Ascending aorta (tissue), 2 donors: ENCODE results near the gene OBP2A. TPM values are rescaled to one million over a fixed set of nuclear protein-coding genes. Genes with fewer than 3 reads are reported as not detected.

Source experiments
- DNase-seq, 2 donors: peaks; one replicate each; pipeline ENCODE4 v3.0.0-alpha.2; 2019; ENCODE audit warnings: low spot score in 2 of 2
- H3K27ac ChIP-seq, 2 donors: fragments of 200-600 bp; sonication (generic); one replicate each; pipeline ENCODE4 v1.5.1; 2016 to 2017; ENCODE audit warnings: mild to moderate bottlenecking in 1 of 2
- H3K27me3 ChIP-seq: fragments of 200-600 bp; sonication (generic); one replicate; pipeline ENCODE4 v1.5.1; 2017
- H3K36me3 ChIP-seq, 2 donors: fragments of 200-600 bp; sonication (generic); one replicate each; pipeline ENCODE4 v1.5.1; 2016
- H3K4me1 ChIP-seq, 2 donors: fragments of 200-600 bp; sonication (generic); one replicate each; pipeline ENCODE4 v1.5.1; 2016 to 2017; ENCODE audit warnings: mild to moderate bottlenecking in 1 of 2
- H3K4me3 ChIP-seq, 2 donors: fragments of 200-600 bp; sonication (generic); one replicate each; pipeline ENCODE4 v1.5.1; 2016 to 2017; ENCODE audit warnings: mild to moderate bottlenecking in 1 of 2
- H3K9me3 ChIP-seq, 2 donors: fragments of 200-600 bp; sonication (generic); one replicate each; pipeline ENCODE4 v1.5.1; 2016
- intact Hi-C: fragments of 100-400 bp; cut with DNase I; formaldehyde crosslinking; loops from one replicate; pipeline ENCODE4 v1.15.1; 2023
- total RNA-seq: library from RNA; depleted of rRNA; stranded (reverse); fragments of >200 nt; gene quantifications from one replicate; pipeline ENCODE4 v1.1.0, GENCODE V29; 2016
- TF ChIP-seq, protein P1 (sequence below), 3 experiments: fragments of 200-600 bp in 2 of 3; fragments of 450-650 bp in 1 of 3; sonication (generic) in 2 of 3; IDR thresholded peaks; one replicate each; pipeline ENCODE4 v1.5.1; 2016 to 2019; ENCODE audit warnings: antibody characterized with exemption in 3 of 3, mild to moderate bottlenecking in 1 of 3, moderate library complexity in 1 of 3

The OBP2A gene
- total RNA-seq, 1 donor from 2014 or later, result not detected

DNA sequence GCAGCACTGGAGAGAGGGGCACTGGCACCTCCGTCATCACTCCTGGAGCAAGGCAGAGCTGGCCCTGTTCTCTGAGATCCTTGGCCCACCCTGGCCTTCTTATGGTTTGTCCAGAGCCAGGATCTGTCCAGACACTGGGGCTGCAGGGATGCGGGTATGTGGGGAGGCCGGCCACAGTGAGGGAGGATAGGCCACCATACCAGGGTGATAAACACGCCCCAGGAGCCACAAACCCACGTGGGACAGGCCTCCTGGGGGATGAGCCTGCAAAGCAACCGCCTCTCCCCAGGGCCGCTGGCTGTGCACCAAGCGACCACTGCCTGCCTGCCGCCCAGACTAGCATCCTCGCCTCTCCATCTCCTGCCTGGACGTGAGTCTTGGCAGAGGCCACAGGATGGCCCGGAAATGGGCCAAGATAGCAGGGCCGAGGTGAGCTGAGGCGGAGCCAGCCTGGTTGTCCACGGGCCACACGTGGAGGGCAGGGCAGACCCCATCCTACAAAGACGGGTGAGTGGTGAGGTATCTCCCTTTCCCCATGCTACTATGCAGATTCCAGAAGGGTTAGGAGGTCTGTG, 4.5 kb downstream of the OBP2A start:
- Histone ChIP-seq H3K4me1 (no peaks in the 10 kb centered on the region), H3K36me3 (no peaks in the 10 kb centered on the region), H3K9me3 (no peaks in the 10 kb centered on the region), H3K27me3 (no peaks in the 10 kb centered on the region), H3K4me3 (no peak overlapping the region), H3K27ac (no peak overlapping the region)
- DNase-seq, result no peak
- TF ChIP-seq, protein P1, sequence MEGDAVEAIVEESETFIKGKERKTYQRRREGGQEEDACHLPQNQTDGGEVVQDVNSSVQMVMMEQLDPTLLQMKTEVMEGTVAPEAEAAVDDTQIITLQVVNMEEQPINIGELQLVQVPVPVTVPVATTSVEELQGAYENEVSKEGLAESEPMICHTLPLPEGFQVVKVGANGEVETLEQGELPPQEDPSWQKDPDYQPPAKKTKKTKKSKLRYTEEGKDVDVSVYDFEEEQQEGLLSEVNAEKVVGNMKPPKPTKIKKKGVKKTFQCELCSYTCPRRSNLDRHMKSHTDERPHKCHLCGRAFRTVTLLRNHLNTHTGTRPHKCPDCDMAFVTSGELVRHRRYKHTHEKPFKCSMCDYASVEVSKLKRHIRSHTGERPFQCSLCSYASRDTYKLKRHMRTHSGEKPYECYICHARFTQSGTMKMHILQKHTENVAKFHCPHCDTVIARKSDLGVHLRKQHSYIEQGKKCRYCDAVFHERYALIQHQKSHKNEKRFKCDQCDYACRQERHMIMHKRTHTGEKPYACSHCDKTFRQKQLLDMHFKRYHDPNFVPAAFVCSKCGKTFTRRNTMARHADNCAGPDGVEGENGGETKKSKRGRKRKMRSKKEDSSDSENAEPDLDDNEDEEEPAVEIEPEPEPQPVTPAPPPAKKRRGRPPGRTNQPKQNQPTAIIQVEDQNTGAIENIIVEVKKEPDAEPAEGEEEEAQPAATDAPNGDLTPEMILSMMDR (IDR thresholded peaks at IDR 0.05), result no peak
- intact Hi-C loops, result no loop called here

DNA sequence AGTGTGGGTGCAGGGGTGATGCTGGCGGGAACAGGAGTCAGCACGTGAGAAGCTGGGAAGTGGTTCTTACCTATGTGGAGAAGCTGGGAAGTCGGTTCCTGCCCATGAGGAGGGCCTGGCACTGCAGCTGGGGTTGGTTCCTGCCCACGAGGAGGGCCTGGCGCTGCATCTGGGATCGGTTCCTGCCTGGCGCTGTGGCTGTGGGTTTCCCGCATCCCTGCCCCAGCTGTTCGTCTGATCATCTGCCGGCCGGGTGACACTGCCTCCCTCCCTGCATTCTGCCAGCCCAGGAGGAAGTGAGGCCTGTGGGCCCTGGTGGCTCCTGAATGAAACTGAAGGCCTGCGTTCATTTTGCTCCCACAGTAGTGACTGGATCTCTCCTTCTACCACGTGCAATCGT, 5.1 kb downstream of the OBP2A start:
- intact Hi-C loops, result no loop called here
- H3K4me1 ChIP-seq, result no peaks in the 10 kb centered on the region
- TF ChIP-seq, protein P1 (IDR thresholded peaks at IDR 0.05), result no peak
- no peak for DNase-seq
- no peak overlapping the region for H3K27ac ChIP-seq
- H3K36me3 ChIP-seq, result no peaks in the 10 kb centered on the region
- H3K27me3 ChIP-seq, result no peaks in the 10 kb centered on the region
- no peaks in the 10 kb centered on the region for H3K9me3 ChIP-seq
- H3K4me3 ChIP-seq, result no peak overlapping the region

- TF ChIP-seq, protein P1 (IDR thresholded peaks at IDR 0.05), result no peak
- Histone ChIP-seq H3K27me3 (no peaks in the 10 kb centered on the region), H3K4me1 (no peaks in the 10 kb centered on the region), H3K27ac (no peak overlapping the region), H3K4me3 (no peak overlapping the region), H3K9me3 (no peaks in the 10 kb centered on the region), H3K36me3 (no peaks in the 10 kb centered on the region)
- intact Hi-C loops, result no loop called here
- DNase-seq, result no peak
Observed at GRCh38 chr9:135551456-135551855, 5.5 kb downstream of the OBP2A start.

DNA sequence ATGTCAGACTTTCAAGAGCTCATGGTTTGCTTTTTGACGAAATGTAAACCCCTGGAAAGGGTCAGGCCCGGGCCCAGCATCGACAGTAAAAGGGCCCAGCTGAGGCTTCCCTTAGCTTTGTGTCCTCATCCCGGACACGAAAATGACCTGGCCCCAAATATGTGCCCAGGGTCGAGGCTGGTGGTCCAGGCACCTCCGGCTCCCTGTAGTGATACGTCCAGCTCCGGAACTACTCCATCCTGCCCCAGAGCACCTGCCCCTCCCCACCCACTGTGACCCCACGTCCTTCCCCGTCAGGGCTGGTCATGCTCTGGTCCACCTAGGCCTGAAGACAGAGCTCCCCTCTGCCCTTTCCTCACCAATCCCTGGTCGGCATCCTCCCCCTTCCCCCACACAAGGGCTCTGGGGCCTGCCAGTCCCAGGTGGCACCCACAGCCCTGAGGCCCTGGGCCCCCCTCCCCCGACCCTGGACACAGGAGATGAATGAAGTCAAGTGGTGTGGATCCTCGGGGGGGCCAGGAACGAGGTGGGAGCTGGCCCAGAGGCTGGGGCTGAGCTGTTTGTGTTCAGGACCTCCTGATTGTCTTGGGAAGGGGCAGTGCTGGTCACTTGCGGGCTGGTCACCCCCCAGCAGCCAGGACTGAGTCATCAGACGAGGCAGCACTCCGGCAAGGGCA, 6.2 kb downstream of the OBP2A start:
- TF ChIP-seq, protein P1 (IDR thresholded peaks at IDR 0.05), result no peak
- H3K27me3 ChIP-seq, result no peaks in the 10 kb centered on the region
- no peak overlapping the region for H3K4me3 ChIP-seq
- no peaks in the 10 kb centered on the region for H3K4me1 ChIP-seq
- intact Hi-C loops, result no loop called here
- H3K36me3 ChIP-seq, result no peaks in the 10 kb centered on the region
- no peaks in the 10 kb centered on the region for H3K9me3 ChIP-seq
- no peak overlapping the region for H3K27ac ChIP-seq
- DNase-seq, result no peak

GRCh38 chr9:135552698-135553171, 6.8 kb downstream of the OBP2A start:
- Histone ChIP-seq H3K36me3 (no peaks in the 10 kb centered on the region), H3K27ac (no peak overlapping the region), H3K4me1 (no peaks in the 10 kb centered on the region), H3K9me3 (no peaks in the 10 kb centered on the region), H3K27me3 (no peaks in the 10 kb centered on the region), H3K4me3 (no peak overlapping the region)
- TF ChIP-seq, protein P1 (IDR thresholded peaks at IDR 0.05), result no peak
- no peak for DNase-seq
- intact Hi-C loops, result no loop called here
